ENCODE results near the gene ATP11A.

The ATP11A gene

GRCh38 chr13:112924365-112924764 is 234.5 kb downstream of the ATP11A start:
- no peak overlapping the region for H3K4me3 ChIP-seq (ENCODE audit: insufficient read length, low read depth)
- no peak for TF ChIP-seq YY1 (IDR thresholded peaks at IDR 0.05; ENCODE audit: insufficient read depth, insufficient read length)
- TF ChIP-seq ZNF274 (IDR thresholded peaks at IDR 0.05; ENCODE audit: low read depth, low read length), result no peak
- TF ChIP-seq SUZ12 (IDR thresholded peaks at IDR 0.05; ENCODE audit: extremely low read depth, insufficient read depth, insufficient read length), result no peak
- H3K4me1 ChIP-seq (ENCODE audit: insufficient read depth, insufficient read length), result no peaks in the 10 kb centered on the region
- no peak overlapping the region for H3K9ac ChIP-seq (ENCODE audit: insufficient read length, low read depth)
- no peak for DNase-seq (ENCODE audit: low read depth, low spot score)
- no peaks in the 10 kb centered on the region for H3K9me3 ChIP-seq (ENCODE audit: insufficient read depth, low read length)
- H3K27me3 ChIP-seq (ENCODE audit: insufficient read depth, insufficient read length), result no peaks in the 10 kb centered on the region
- H3K36me3 ChIP-seq (ENCODE audit: insufficient read depth, insufficient read length, low read length), result no peaks in the 10 kb centered on the region

DNA sequence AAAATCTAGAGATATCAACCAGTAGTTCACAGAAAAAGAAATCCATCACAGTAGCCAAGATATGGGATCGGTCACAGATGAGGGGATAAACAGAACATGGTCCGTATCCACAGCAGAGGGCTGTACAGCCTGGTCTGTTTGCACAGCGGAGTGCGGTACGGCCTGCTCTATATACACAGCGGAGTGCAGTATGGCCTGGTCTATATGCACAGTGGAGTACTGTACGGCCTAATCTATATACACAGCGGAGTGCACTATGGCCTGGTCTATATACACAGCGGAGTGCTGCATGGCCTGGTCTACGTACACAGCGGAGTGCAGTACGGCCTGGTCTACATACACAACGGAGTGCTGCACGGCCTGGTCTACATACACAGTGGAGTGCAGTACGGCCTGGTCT is 236.2 kb downstream of the ATP11A start:
- H3K4me3 ChIP-seq (ENCODE audit: insufficient read length, low read depth), result no peak overlapping the region
- H3K27me3 ChIP-seq (ENCODE audit: insufficient read depth, insufficient read length), result no peaks in the 10 kb centered on the region
- H3K9me3 ChIP-seq (ENCODE audit: insufficient read depth, low read length), result no peaks in the 10 kb centered on the region
- TF ChIP-seq YY1 (IDR thresholded peaks at IDR 0.05; ENCODE audit: insufficient read depth, insufficient read length) (no peak), ZNF274 (IDR thresholded peaks at IDR 0.05; ENCODE audit: low read depth, low read length) (no peak), SUZ12 (IDR thresholded peaks at IDR 0.05; ENCODE audit: extremely low read depth, insufficient read depth, insufficient read length) (no peak)
- peaks cover 1% of the 10 kb centered on the region for H3K4me1 ChIP-seq (ENCODE audit: insufficient read depth, insufficient read length)
- no peak for DNase-seq (ENCODE audit: low read depth, low spot score)
- H3K36me3 ChIP-seq (ENCODE audit: insufficient read depth, insufficient read length, low read length), result no peaks in the 10 kb centered on the region
- H3K9ac ChIP-seq (ENCODE audit: insufficient read length, low read depth), result no peak overlapping the region

GRCh38 chr13:112926993-112927392 is 237.2 kb downstream of the ATP11A start:
- no peak for TF ChIP-seq SUZ12 (IDR thresholded peaks at IDR 0.05; ENCODE audit: extremely low read depth, insufficient read depth, insufficient read length)
- TF ChIP-seq YY1 (IDR thresholded peaks at IDR 0.05; ENCODE audit: insufficient read depth, insufficient read length), result no peak
- TF ChIP-seq ZNF274 (IDR thresholded peaks at IDR 0.05; ENCODE audit: low read depth, low read length), result no peak
- Histone ChIP-seq H3K27me3 (ENCODE audit: insufficient read depth, insufficient read length) (no peaks in the 10 kb centered on the region), H3K4me1 (ENCODE audit: insufficient read depth, insufficient read length) (peaks cover 5% of the 10 kb centered on the region), H3K36me3 (ENCODE audit: insufficient read depth, insufficient read length, low read length) (no peaks in the 10 kb centered on the region), H3K9ac (ENCODE audit: insufficient read length, low read depth) (no peak overlapping the region), H3K9me3 (ENCODE audit: insufficient read depth, low read length) (no peaks in the 10 kb centered on the region), H3K4me3 (ENCODE audit: insufficient read length, low read depth) (no peak overlapping the region)
- no peak for DNase-seq (ENCODE audit: low read depth, low spot score)

DNA sequence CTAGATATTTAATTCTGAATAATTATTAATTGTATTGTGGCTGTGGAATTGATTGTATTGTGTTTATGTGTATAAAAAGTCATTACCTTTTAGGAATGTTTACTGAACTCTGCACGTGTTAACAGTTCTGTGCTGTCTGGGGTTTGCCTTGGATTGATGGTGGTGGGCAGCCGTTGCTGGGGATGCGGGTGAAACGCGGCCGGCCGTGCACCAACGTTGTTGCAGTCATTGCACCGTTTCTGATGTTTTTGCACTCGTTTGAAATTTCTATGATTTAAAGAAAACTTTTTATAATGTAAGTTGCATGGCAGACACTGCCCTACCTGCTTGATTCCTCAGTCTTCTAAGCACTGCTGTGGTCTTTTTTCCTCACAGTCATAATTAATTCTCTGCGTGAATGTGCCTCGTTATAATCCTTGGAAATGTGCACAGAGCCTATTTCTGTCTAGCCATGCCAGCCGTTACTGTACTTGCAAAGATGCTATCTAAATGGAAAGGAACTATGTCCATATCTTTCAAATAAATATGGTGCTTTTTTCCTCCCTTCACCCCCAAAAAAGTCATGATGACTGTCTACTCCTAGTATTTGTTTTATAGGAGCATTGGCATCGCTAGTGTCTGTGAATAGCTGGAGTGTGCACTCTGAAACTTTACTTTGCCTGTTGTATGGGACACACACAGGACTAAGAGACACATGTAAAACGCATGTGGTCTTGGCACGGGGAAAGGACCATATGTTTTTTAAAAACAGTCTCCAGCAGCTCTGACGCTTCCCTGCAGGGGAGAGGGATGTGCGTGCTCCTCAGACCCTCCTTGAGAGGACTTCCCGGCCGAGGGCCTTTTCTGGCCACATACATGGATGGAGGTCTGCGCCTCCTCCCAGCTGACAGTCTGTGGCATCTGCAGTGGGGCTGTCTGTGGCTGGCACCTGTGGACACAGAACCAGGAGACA is 238.5 kb downstream of the ATP11A start:
- DNase-seq (ENCODE audit: low read depth, low spot score), result no peak
- no peaks in the 10 kb centered on the region for H3K9me3 ChIP-seq (ENCODE audit: insufficient read depth, low read length)
- H3K27me3 ChIP-seq (ENCODE audit: insufficient read depth, insufficient read length), result no peaks in the 10 kb centered on the region
- no peak overlapping the region for H3K9ac ChIP-seq (ENCODE audit: insufficient read length, low read depth)
- H3K4me1 ChIP-seq (ENCODE audit: insufficient read depth, insufficient read length), result peaks cover 5% of the 10 kb centered on the region
- H3K4me3 ChIP-seq (ENCODE audit: insufficient read length, low read depth), result no peak overlapping the region
- TF ChIP-seq ZNF274 (IDR thresholded peaks at IDR 0.05; ENCODE audit: low read depth, low read length) (no peak), YY1 (IDR thresholded peaks at IDR 0.05; ENCODE audit: insufficient read depth, insufficient read length) (no peak), SUZ12 (IDR thresholded peaks at IDR 0.05; ENCODE audit: extremely low read depth, insufficient read depth, insufficient read length) (no peak)
- no peaks in the 10 kb centered on the region for H3K36me3 ChIP-seq (ENCODE audit: insufficient read depth, insufficient read length, low read length)

DNA sequence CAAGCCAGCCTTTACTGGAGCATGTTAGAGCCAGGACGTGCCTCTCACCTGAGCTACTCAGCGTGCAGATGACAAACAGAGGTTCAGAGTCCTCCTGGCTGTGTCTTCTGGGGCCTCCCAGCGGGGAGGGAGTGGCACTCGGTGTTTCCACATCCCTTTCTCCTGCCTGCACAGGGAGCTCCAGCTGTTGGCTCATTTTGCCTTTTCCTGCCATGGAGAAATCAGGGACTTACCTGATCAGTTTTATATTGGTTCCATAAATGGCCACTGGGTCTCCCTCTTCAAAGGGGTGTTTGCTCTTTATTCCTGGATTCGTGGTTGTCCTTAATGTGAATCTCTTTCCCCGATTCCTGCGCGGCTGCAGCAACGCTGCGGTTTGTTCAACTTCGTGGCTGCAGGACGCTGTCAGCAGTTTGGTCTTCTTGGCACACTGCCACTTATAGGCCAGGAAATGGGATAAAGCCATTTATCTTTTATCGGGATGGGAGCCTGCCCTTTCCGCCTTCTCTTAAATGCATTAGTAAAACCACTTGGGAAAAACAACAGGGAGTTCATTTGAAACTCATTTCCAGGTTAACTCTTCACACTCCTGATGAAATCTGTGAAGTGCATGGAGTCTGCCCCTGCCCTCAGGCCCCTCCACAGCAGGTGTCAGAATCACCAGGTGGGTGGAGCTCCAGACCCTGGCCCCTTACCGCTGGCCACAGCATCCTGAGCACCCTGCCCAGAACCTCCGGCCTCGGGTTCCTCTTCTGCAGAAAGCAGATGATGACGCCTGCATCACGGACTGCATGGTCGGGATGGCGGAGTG is 239.3 kb downstream of the ATP11A start:
- TF ChIP-seq ZNF274 (IDR thresholded peaks at IDR 0.05; ENCODE audit: low read depth, low read length) (no peak), YY1 (IDR thresholded peaks at IDR 0.05; ENCODE audit: insufficient read depth, insufficient read length) (no peak), SUZ12 (IDR thresholded peaks at IDR 0.05; ENCODE audit: extremely low read depth, insufficient read depth, insufficient read length) (no peak)
- peaks cover 5% of the 10 kb centered on the region for H3K4me1 ChIP-seq (ENCODE audit: insufficient read depth, insufficient read length)
- H3K9ac ChIP-seq (ENCODE audit: insufficient read length, low read depth), result no peak overlapping the region
- no peaks in the 10 kb centered on the region for H3K27me3 ChIP-seq (ENCODE audit: insufficient read depth, insufficient read length)
- H3K36me3 ChIP-seq (ENCODE audit: insufficient read depth, insufficient read length, low read length), result no peaks in the 10 kb centered on the region
- H3K4me3 ChIP-seq (ENCODE audit: insufficient read length, low read depth), result no peak overlapping the region
- H3K9me3 ChIP-seq (ENCODE audit: insufficient read depth, low read length), result no peaks in the 10 kb centered on the region
- DNase-seq (ENCODE audit: low read depth, low spot score), result no peak

DNA sequence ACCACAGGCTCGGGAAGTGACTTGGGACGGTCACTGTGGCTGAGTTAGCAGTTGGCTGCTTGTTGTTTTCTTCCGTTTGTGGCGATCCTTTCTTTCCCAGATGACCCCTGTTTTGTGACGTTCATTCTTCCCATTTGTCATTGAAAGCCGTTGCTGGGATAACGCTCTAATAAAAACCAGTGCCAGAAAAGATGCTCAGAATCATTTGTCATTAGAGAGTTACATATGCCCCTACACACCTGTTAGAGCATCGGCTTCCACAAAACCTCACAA is 239.9 kb downstream of the ATP11A start:
- H3K27me3 ChIP-seq (ENCODE audit: insufficient read depth, insufficient read length), result no peaks in the 10 kb centered on the region
- no peaks in the 10 kb centered on the region for H3K9me3 ChIP-seq (ENCODE audit: insufficient read depth, low read length)
- H3K36me3 ChIP-seq (ENCODE audit: insufficient read depth, insufficient read length, low read length), result no peaks in the 10 kb centered on the region
- no peak for TF ChIP-seq ZNF274 (IDR thresholded peaks at IDR 0.05; ENCODE audit: low read depth, low read length)
- no peak for TF ChIP-seq YY1 (IDR thresholded peaks at IDR 0.05; ENCODE audit: insufficient read depth, insufficient read length)
- TF ChIP-seq SUZ12 (IDR thresholded peaks at IDR 0.05; ENCODE audit: extremely low read depth, insufficient read depth, insufficient read length), result no peak
- H3K9ac ChIP-seq (ENCODE audit: insufficient read length, low read depth), result no peak overlapping the region
- H3K4me3 ChIP-seq (ENCODE audit: insufficient read length, low read depth), result no peak overlapping the region
- H3K4me1 ChIP-seq (ENCODE audit: insufficient read depth, insufficient read length), result peaks cover 5% of the 10 kb centered on the region
- no peak for DNase-seq (ENCODE audit: low read depth, low spot score)

DNA sequence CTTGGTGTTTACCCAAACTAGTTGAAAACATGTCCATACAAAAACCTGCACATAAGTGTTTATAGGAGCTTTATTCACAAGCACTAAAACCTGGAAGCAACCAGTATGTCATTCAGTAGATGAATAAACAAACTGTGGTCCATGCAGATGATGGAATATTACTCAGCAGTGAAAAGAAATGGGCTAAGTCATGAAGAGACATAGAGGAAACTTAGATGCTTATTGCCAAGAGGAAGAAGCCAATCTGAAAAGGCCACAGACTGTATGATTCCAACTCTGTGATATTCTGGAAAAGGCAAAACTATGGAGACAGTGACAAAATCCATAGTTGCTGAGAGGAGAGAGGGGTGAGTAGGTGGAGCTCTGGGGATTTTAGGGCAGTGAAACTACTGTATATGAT is 240.4 kb downstream of the ATP11A start:
- Histone ChIP-seq H3K4me1 (ENCODE audit: insufficient read depth, insufficient read length) (peaks cover 5% of the 10 kb centered on the region), H3K9ac (ENCODE audit: insufficient read length, low read depth) (no peak overlapping the region), H3K27me3 (ENCODE audit: insufficient read depth, insufficient read length) (no peaks in the 10 kb centered on the region), H3K9me3 (ENCODE audit: insufficient read depth, low read length) (no peaks in the 10 kb centered on the region), H3K4me3 (ENCODE audit: insufficient read length, low read depth) (no peak overlapping the region), H3K36me3 (ENCODE audit: insufficient read depth, insufficient read length, low read length) (no peaks in the 10 kb centered on the region)
- TF ChIP-seq ZNF274 (IDR thresholded peaks at IDR 0.05; ENCODE audit: low read depth, low read length) (no peak), SUZ12 (IDR thresholded peaks at IDR 0.05; ENCODE audit: extremely low read depth, insufficient read depth, insufficient read length) (no peak), YY1 (IDR thresholded peaks at IDR 0.05; ENCODE audit: insufficient read depth, insufficient read length) (no peak)
- no peak for DNase-seq (ENCODE audit: low read depth, low spot score)

Data from NT2/D1 (cell line).